HG03039 (cell line): Measurements from ENCODE around the gene GRIK5.

Experiments
- ATAC-seq: cut with Tn5 transposase; IDR thresholded peaks from one replicate; pipeline ENCODE4 v1.9.1; 2021; ENCODE audit warnings: mild to moderate bottlenecking, moderate library complexity; ENCODE audit not compliant: unreplicated experiment

GRIK5 gene

GRCh38 chr19:42076380-42076944 is 6.5 kb upstream of the GRIK5 start:
- ATAC-seq, result no peak

GRCh38 chr19:42075616-42076379 is 5.8 kb upstream of the GRIK5 start, which contains the start of gene ZNF574:
TSS of gene ZNF574 (plus strand) at chr19:42076166. CDS start at chr19:42078607, 2,441 bp downstream.
- peak; percentile 90 for ATAC-seq

- ATAC-seq, result no peak
Measured at GRCh38 chr19:42075364-42075615, 5.3 kb upstream of the GRIK5 start.

- no peak for ATAC-seq
Measured at GRCh38 chr19:42074513-42075363, 4.7 kb upstream of the GRIK5 start.

GRCh38 chr19:42071247-42071646 is 1.2 kb upstream of the GRIK5 start:
- ATAC-seq, result no peak

GRCh38 chr19:42068756-42069571 is 1.0 kb downstream of the GRIK5 start:
- no peak for ATAC-seq

- ATAC-seq, result no peak
Measured at GRCh38 chr19:42068361-42068755, 1.6 kb downstream of the GRIK5 start.

- no peak for ATAC-seq
Measured at GRCh38 chr19:42067315-42067888, 2.6 kb downstream of the GRIK5 start.

GRCh38 chr19:42066075-42066754 is 3.8 kb downstream of the GRIK5 start:
- no peak for ATAC-seq

GRCh38 chr19:42065511-42065910 is 4.5 kb downstream of the GRIK5 start:
- no peak for ATAC-seq

GRCh38 chr19:42065051-42065450 is 5.0 kb downstream of the GRIK5 start:
- no peak for ATAC-seq

- no peak for ATAC-seq
Measured at GRCh38 chr19:42064432-42064831, 5.6 kb downstream of the GRIK5 start.

- no peak for ATAC-seq
Measured at GRCh38 chr19:42062381-42062780, 7.6 kb downstream of the GRIK5 start.

- ATAC-seq, result no peak
Measured at GRCh38 chr19:42060117-42060516, 9.9 kb downstream of the GRIK5 start.

- no peak for ATAC-seq
Measured at GRCh38 chr19:42059196-42059595, 10.8 kb downstream of the GRIK5 start.

GRCh38 chr19:42057846-42058245 is 12.2 kb downstream of the GRIK5 start:
- no peak for ATAC-seq

- ATAC-seq, result no peak
Measured at GRCh38 chr19:42054205-42054604, 15.8 kb downstream of the GRIK5 start.

- no peak for ATAC-seq
Measured at GRCh38 chr19:42053037-42053935, 16.7 kb downstream of the GRIK5 start.

- no peak for ATAC-seq
Measured at GRCh38 chr19:42052241-42052863, 17.7 kb downstream of the GRIK5 start.
